Skeletal muscle cell (primary cell): ENCODE results near the gene SWSAP1.
A peak's percentile ranks its signal among the peaks of the same experiment; 100 is the strongest.
"Not testable (repeated sequence)": the region's sequence is repeated elsewhere in the genome, so short reads cannot be mapped to it uniquely, and the experiment has no call there.

Experiments used
- DNase-seq: peaks from one replicate; pipeline ENCODE4 v3.0.0-alpha.2; 2010; ENCODE audit warnings: low read depth
- H3K4me3 ChIP-seq: 2 replicates; pipeline ENCODE4 v1.5.1; 2011; ENCODE audit warnings: low read depth, mild to moderate bottlenecking, control low read depth, low read length, moderate library complexity

SWSAP1 gene, protein sequence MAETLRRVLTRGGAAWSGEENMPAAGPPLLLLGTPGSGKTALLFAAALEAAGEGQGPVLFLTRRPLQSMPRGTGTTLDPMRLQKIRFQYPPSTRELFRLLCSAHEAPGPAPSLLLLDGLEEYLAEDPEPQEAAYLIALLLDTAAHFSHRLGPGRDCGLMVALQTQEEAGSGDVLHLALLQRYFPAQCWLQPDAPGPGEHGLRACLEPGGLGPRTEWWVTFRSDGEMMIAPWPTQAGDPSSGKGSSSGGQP

DNA sequence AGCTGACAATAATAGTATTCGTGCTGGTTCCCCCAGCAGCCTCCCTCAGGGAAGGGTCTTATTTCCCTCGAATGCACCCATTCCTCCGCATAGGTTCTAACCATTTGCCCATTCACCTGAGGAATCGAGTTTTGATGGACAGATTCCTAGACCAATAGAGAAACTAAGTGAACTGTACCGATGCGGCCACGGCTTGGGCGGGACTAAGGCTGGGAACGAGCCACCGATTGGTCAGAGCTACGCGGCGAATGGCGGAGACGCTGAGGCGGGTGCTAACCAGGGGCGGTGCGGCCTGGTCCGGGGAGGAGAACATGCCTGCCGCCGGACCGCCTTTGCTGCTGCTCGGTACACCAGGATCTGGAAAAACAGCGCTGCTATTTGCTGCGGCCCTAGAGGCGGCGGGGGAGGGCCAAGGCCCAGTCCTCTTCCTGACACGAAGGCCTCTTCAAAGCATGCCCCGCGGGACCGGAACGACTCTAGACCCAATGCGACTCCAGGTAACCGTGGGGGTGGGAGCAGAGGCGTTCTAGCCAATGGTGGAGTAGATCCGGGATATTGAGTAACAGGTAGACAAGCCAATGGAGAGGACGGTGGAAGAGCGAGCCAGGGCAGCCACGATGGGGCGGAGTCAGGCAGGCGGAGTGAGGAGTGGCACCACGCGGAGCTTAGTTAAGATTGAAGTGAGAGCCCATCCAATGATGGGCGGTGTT, at the start of gene SWSAP1:
SWSAP1 (plus strand) TSS at position 234 of the 710 bp plus-strand sequence; CDS start at position 249, 15 bp downstream.
- DNase-seq, result peak; percentile 98
- H3K4me3 ChIP-seq, result peak within 1 kb of the TSS; percentile 69

DNA sequence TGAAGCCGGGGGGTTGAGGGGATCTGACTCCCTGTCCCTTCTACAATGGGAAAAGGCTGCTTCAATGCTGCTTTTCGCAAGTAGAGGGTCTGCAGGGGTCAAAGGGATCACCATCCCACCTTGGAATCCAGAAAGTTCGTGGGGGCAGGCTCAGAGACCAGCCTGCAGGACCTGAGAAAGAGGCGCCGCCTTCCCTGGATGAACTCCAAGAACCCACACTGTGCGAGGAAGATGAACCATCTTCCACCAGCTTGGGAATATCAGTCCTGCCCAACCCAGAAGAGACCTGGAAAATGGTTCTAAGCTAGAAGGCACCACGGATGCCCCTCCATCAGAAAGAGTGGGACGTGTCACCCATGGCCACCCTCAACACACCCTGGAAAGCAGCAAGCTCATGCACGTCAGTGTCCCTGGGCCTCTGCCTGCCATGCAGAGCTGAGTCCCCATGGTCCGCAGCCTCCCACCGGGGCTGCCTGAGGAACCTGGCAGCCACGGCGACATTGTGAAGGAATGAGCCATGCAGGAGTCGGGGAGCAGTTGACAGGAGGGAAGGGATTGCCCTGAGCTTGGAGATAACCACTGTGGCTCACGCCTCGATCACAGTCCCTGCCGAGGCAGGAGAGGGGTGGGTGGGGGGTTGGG, 49.6 kb upstream of the SWSAP1 start:
- no peak overlapping the region for H3K4me3 ChIP-seq
- DNase-seq, result no peak

DNA sequence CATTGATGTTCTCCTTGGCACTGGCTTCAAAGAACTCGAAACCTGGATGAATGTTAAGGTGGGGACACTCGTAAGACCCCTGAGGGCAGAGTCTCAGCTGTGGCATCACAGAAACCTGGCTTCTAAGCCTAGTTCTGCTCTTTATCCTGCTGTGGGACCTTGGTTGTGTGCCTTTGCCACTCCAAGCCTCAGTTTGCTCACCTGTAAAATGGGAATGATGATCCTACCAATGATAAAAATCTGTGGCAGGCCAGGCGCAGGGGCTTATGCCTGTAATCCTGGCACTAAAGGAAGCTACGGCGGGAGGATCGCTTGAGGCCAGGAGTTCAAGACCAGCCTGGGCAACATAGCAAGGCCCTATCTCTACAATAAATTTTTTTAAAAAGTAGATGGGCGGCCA, 48.9 kb upstream of the SWSAP1 start:
- no peak overlapping the region for H3K4me3 ChIP-seq
- DNase-seq, result no peak

DNA sequence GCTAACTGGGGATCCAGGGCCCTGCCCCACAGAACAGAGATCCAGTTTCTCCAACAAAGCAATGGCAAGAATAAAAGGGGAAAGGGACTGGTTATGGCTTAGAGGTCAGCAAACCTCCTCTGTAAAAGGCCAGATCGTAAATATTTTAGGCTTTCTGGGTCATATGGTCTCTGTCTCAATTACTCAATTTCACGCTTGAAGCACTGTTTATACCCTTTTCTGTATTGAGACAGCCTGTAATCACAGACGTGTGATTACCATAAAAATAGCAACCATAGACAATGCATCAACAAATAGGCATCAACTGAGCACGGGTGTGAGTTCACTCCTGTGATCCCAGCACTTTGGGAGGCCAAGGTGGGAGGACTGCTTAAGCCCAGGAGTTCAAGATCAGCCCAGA, 44.3 kb upstream of the SWSAP1 start:
- DNase-seq, result no peak
- no peak overlapping the region for H3K4me3 ChIP-seq

DNA sequence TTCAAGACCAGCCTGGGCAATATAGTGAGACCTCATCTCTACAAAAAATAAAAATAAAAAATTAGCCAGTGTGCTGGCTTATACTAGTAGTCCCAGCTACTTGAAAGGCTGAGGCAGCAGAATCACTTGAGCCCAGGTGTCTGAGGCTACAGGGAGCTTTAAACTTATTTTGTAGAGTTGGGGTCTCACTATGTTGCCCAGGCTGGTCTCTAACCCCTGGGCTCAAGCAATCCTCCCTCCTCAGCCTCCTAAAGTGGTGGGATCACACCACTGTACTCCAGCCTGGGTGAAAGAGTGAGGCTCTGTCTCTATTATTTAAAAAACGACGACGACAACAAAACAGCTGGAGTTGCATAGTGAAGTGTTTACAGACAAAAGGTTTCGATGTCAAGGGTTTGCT, 43.0 kb upstream of the SWSAP1 start:
- DNase-seq, result no peak

DNA sequence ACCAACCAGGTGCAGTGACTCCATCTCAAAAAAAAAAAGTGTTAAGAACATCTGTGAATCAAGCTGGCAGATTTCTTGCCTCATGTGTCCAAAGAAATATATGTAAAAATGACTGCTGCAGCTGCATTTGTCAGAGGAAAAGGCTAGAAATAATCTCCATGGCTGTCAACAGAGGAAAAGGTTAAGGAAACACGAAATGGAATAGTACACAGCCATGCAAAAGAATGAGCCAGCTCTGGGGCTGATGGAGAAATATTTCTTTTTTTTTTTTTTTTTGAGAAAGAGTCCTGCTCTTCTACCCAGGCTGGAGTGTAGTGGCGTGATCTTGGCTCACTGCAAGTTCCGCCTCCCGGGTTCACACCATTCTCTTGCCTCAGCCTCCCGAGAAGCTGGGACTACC, 41.6 kb upstream of the SWSAP1 start:
- no peak for DNase-seq
- H3K4me3 ChIP-seq, result no peak overlapping the region

More for the DNA sequence above, 43.0 kb upstream of the SWSAP1 start:
- H3K4me3 ChIP-seq, result no peak overlapping the region

DNA sequence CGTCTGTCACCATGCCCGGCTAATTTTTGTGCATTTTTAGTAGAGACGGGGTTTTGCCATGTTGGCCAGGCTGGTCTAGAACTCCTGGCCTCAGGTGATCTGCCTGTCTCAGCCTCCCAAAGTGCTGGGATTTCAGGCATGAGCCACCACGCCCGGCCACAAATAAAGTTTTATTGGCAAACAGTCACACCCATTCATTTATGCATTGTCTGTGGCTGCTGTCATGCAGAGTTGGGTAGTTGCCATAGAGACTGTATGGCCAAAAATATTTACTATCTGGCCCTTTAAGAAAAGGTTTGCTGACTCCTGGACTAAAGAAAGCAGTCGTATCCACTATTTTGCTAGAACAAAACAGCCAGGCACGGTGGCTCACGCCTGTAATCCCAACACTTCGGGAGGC, 40.6 kb upstream of the SWSAP1 start:
- not testable (repeated sequence) for H3K4me3 ChIP-seq, DNase-seq

DNA sequence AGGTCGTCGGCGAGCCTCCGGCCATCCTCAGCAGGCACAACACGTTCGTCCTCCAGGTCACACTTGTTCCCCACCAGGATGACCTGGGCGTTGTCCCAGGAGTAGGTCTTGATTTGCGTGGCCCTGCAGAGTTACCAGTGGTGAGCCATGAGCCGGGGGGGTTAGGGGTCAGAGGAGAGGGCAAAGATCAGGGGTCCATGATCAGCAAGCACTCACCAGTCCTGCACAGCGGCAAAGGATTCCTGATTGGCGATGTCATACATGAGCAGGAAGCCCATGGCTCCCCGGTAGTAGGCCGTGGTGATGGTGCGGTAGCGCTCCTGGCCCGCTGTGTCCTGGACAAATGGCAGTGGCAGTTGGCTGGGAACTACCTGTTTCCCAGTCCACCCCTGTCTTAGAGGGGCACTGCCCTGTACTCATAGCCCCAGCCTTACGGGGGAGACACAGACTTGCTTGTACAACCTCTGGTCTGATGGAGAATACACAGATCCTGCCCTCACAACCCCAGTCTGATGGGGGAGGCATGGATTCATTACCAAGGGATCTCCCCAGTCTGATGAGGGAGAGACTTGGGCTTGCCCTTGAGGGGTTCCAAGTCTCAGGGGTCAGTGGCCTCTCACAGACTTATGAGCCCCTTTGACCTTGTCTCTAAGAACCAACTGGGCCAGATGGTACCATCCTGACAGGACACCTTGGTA, 38.9 kb upstream of the SWSAP1 start:
- no peak for DNase-seq
- no peak overlapping the region for H3K4me3 ChIP-seq

DNA sequence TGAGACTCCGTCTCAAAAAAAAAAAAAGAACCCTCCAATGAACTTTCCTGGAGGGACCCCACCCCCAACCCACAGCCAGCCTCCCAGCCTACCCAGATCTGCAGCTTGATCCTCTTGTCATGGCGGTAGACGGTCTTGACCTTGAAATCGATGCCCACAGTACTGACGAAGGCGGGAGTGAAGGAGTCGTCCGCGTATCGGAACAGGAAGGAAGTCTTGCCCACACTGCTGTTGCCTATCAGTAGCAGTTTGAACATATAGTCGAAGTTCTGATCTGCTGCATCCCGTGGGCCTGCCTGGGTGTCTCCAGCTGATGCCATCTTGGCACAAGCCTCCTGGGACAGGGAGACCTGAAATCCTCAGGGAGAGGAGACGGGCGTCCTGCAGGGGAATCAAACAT, 37.4 kb upstream of the SWSAP1 start:
- no peak for DNase-seq

DNA sequence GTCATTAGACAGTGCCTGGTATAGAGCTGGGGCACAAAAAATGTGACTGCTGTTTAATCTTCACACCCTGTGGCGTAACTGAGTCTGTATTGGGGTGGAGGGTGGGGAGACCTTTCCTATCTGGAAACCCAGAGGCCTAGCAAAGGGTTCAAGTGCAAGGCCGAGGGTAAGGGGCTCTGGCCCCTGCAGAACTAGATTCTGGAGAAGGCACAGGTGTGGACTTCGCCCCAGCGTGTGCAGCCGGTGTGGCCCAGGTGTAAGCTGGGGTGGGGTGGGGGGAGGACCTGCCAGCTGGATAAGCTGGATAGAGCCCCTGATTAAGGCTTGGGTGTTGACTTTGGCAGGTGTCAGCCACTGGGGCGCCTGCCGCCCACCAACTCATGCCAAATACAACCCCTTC, 36.3 kb upstream of the SWSAP1 start:
- H3K4me3 ChIP-seq, result no peak overlapping the region
- no peak for DNase-seq

More for the DNA sequence above, 37.4 kb upstream of the SWSAP1 start:
- H3K4me3 ChIP-seq, result no peak overlapping the region

DNA sequence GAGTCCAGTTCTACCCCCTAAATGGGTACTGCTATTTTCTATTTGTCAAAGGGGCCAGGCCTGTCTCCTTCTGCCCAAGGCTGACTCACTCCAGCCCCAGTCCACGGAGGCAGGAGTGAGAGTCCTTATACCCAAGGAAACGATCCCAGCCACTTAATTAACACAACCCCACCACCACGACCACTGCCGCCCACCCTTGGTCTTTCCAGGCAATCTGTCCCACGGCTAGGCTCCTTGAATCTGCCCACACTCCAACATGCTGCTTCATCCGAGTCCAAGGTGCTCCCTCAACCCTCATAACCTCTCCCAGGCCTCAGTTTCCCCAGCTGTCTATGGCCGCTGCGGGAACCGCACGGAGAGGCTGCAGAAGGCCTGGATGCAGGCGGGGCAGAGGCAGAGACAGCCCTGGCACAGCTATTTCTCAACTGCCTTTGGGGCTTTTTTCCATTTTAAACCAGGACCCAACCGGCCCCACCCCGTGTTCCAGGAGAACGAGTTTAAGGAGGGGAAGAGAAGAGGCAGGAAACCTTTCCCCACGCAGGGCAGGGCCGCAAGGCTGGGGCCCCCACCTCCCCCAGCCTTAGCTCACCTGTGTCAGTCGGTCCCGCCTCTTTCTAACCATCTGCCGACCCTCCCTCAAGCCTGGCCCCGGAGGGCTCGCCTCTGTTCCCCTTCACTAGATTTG, 35.8 kb upstream of the SWSAP1 start:
- peak overlapping the region; percentile 49 for H3K4me3 ChIP-seq
- no peak for DNase-seq

DNA sequence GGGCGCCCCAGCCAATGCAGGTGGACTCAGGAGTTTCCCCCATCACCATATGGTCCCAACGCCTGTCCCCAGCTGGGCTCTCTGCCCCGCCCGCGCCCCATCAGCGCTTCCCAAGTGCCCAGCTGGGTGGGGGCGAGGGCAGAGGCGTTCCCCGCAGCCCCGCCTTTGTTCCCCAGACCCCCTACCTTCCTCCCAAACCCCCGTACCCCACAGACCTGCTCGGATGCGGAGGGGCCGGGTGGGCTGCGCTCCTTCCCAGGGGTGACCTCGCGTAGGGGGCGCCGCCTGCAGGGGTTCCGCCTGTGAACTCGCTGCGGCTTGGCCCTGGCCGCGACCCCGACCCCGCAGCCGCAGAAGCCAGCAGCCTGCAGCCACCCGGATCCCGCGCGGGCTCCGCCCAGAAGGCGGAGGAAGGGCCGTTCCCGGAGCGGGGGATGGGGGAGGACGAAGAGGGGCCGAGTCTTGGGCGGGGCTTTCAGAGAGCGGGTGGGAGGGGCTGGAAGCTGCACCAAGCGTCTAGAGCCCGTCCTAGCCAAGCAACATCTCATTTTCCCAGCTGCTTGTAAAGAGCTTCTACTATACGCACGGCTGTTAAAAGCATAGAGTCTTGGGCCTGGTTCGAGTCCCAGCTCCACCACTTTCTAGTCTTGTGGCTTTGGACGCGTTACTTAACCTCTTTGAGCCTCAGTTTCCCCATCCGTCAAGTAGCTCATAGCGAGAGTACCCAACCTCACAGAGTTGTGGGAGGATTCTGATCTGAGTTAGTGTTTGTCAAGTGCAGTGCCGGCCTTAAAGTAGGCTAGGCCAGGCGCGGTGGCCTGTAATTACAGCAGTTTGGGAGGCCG, 35.0 kb upstream of the SWSAP1 start, which contains the start of gene RAB3D:
RAB3D (minus strand) TSS at position 404 of the 845 bp plus-strand sequence. CDS start 2,258 bp downstream, outside the sequence.
- DNase-seq, result peak; percentile 38
- peak within 1 kb of the TSS; percentile 49 for H3K4me3 ChIP-seq

DNA sequence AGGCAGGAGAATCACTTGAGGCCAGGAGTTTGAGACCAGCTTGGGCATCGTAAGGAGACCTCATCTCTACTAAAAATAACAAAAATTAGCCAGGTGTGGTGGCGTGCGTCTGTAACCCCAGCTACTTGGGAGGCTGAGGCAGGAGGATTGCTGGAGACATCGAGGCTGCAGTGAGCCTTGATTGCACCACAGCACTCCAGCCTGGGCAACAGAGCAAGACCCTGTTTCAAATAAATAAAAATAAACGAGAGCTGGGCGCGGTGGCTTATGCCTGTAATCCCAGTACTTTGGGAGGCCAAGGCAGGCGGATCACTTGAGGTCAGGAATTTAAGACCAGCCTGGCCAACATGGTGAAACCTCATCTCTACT, 34.4 kb upstream of the SWSAP1 start:
- not testable (repeated sequence) for H3K4me3 ChIP-seq, DNase-seq

DNA sequence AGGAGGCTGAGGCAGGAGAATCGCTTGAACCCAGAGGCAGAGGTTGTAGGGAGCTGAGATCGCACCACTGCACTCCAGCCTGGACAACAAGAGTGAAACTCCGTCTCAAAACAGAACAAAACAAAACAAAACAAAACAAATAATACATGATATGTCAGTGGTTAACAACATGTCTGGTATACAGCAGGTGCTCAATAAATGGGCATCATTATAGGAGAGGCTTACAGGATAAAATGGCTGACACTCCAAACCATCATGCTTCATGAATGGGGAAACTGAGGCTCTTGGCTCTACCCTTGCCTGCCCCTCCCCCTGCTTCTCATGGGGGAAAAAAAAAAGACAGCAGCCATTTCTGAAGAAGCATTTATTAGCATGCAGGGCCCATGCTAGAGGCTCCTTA, 32.0 kb upstream of the SWSAP1 start:
- no peak for DNase-seq
- H3K4me3 ChIP-seq, result no peak overlapping the region

DNA sequence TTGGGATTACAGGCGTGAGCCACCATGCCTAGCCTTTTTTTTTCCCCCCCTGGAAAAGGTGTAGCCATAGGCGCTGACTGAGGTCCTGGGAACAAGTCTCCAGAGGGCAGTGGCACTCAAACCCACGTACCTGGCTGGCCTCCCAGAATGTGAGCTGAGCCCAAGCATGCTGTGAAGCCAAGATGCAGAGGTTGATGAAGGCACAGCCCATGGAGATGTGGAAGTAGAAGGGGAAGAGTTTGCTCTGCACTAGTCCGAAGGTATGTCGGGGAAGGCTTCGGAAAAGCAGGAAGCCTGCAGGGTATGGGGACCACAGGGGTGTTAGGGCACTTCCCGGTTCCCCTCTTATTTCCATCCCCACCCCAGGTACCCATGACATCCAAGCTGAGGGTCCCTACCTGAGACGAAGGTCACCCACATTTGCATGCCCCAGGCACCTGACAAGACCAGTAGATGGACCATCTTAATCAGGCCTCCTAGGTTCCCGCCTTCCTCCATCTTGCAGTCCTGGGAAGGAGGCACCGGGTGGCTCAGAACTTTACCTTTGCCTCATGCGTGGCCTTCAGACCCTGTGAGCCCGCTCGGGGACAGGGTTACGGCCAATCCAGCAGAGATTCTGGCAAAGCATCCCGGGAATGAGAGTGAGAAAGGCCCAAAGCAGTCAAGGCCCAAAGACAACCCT, 29.2 kb upstream of the SWSAP1 start:
- peak overlapping the region; percentile 67 for H3K4me3 ChIP-seq
- no peak for DNase-seq

DNA sequence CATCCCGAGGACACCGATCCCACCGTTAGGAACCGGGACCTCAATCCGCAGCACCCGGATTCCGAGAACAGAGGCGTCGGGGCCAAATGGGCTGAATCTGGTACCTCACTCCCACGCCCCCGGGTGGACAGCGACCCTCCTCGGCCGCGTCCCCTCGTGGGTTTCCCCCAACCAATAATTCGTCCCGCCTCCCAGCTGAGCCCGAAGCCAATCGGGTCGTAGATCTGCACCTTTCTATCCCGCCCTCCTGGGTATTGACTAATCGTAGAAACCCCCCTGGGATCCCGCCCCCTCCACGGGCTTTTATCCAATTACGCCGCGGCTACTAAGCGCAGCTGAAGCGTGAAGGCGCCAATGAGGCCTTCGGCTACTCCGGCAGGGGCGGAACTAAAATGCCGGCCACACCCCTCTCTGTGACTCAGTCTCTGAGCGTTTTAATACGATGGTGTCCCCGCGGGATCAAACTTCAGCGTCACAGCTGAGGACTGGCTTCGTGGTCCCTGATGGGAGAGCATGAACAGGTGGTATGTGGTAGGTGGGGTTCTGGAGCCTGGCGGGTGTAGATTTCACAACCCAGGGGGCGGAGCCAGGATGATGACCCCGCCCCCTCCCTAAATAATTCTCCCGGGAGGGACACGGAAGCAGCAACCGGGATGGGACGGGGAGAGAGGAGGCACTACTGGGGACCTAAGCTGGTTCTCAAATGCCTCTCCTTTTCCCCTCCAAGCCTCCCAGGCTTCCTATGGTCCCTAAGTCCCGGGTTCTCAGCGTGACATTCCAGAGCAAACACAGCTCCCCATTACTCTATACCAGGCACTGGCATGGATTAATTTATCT, 28.1 kb upstream of the SWSAP1 start, which contains the start of the genes CCDC159 and TMEM205:
CCDC159 (plus strand) TSS at position 416 of the 837 bp plus-strand sequence; CDS start at position 504, 88 bp downstream.
TMEM205 (minus strand) TSS at position 165 of the 837 bp plus-strand sequence. CDS start 649 bp downstream, outside the sequence.
- peak; percentile 96 for DNase-seq

DNA sequence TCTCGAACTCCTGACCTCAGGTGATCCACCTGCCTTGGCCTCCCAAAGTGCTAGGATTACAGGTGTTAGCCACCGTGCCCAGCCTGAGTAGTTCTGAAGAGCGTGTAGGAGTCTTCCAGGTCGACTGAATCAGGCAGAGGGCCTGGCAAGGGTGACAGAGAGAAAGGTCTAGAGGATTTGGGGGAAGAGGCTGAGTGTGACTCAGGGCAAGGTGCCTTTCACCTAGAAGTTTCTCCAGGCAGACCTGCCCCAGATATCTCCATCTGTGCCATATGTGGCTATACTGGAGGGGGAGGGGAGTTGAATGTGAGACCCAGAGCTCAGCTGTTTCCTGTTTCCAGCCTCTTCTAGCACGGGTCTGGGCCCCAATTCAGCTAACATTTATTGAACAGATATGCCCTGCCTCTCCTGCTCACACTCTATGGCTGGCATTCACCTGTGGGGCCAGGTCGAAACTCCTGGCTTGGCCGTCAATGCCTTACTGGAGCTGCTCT, 26.9 kb upstream of the SWSAP1 start:
- no peak overlapping the region for H3K4me3 ChIP-seq

More for the DNA sequence above, 28.1 kb upstream of the SWSAP1 start, which contains the start of the genes CCDC159 and TMEM205:
- H3K4me3 ChIP-seq, result peak within 1 kb of the TSS; percentile 67

More for the DNA sequence above, 26.9 kb upstream of the SWSAP1 start:
- DNase-seq, result no peak
